Adrenal gland (tissue), 12 donors: ENCODE data around the gene STK24. TPM values are rescaled to one million over a fixed set of nuclear protein-coding genes. Genes with fewer than 3 reads are reported as not detected.

Experiments used
- DNase-seq, 7 donors: peaks; one replicate each; pipeline ENCODE4 v3.0.0-alpha.2; 2019 to 2020
- H3K27ac ChIP-seq, 5 donors: fragments of 200-600 bp; sonication (generic) in 4 of 5; 1 replicate in 3 of 5; 2 replicates in 2 of 5; pipeline versions ENCODE4 v1.5.1 to v1.8.0; 2016 to 2020; ENCODE audit warnings: mild to moderate bottlenecking in 1 of 5
- H3K27me3 ChIP-seq: fragments of 200-600 bp; 2 replicates; pipeline ENCODE4 v1.8.0; 2021
- H3K36me3 ChIP-seq, 2 donors: fragments of 200-600 bp; replicated peaks in 1 of 2; 1 replicate in 1 of 2; 2 replicates in 1 of 2; pipeline versions ENCODE4 v1.5.1 to v1.8.0; 2018 to 2022
- H3K4me1 ChIP-seq, 2 donors: fragments of 200-600 bp; replicated peaks in 1 of 2; 1 replicate in 1 of 2; 2 replicates in 1 of 2; pipeline versions ENCODE4 v1.5.1 to v1.8.0; 2018 to 2021
- H3K4me3 ChIP-seq, 4 donors: fragments of 200-600 bp; sonication (generic) in 3 of 4; one replicate each; pipeline ENCODE4 v1.5.1; 2016 to 2018
- H3K9me3 ChIP-seq, 3 donors: fragments of 200-600 bp; sonication (generic) in 1 of 3; replicated peaks in 1 of 3; 1 replicate in 2 of 3; 2 replicates in 1 of 3; pipeline versions ENCODE4 v1.5.1 to v1.8.0; 2016 to 2021
- CTCF ChIP-seq, 6 experiments: fragments of 450-650 bp in 4 of 6; fragments of 200-600 bp in 2 of 6; sonication (generic) in 1 of 6; IDR thresholded peaks; 1 replicate in 5 of 6; 2 replicates in 1 of 6; pipeline versions ENCODE4 v1.5.1 to v1.8.0; 2016 to 2021; ENCODE audit warnings: antibody characterized with exemption in 6 of 6, mild to moderate bottlenecking in 2 of 6, moderate library complexity in 1 of 6
- POLR2A ChIP-seq, 2 donors: fragments of 450-650 bp; IDR thresholded peaks; one replicate each; pipeline ENCODE4 v1.6.1; 2017; ENCODE audit warnings: antibody characterized with exemption in 2 of 2, mild to moderate bottlenecking in 2 of 2, moderate library complexity in 1 of 2
- WGBS, 4 donors: extraction: QIAGEN DNeasy Blood & Tissue Kit in 2 of 4; methylation state at CpG; one replicate each; pipeline versions ENCODE4 v1.1.5 to v1.1.7; 2013 to 2017; 5-methylcytosine and 5-hydroxymethylcytosine counted together
- intact Hi-C, 2 donors: fragments of 100-400 bp; cut with DNase I; formaldehyde crosslinking; loops; one replicate each; pipeline versions ENCODE4 v1.14.1 to v1.15.0; 2022 to 2023
- polyA plus RNA-seq, 3 donors: library from polyadenylated mRNA; stranded (reverse); fragments of 200-250 nt in 2 of 3; fragments of 350-450 nt in 1 of 3; fragmentation: Illumina TruSeq in 1 of 3; extraction: RNeasy Lipid Tissue Mini Kit (QIAGEN cat#74804) in 1 of 3; gene quantifications; one replicate each; pipeline ENCODE4 v1.2.3, GENCODE V29; 2013 to 2014
- total RNA-seq, 9 donors: library from RNA; depleted of rRNA in 4 of 9; stranded (reverse); fragments of >200 nt in 4 of 9; fragments of 120-200 nt in 1 of 9; fragmentation: NEBNext Ultra II Directional in 1 of 9; extraction: Animal tissue kit (Norgen Biotek cat#: 25700) in 1 of 9; gene quantifications; one replicate each; pipeline versions ENCODE4 v1.1.0 to v1.2.4, GENCODE V29; 2013 to 2023
- donor health status: healthy with polysubstance abuse.
- donor health status: Bipolar disorder and iron deficiency.
- donor health status: DM: yes; HTN: yes; CAD: no.
- donor health status: DM: no; HTN: no; CAD: no.
- donor health status: DM: no; HTN: no; CAD: no.
- donor health status: DM: yes; HTN: yes; CAD: no.

Gene STK24
- total and polyA plus RNA-seq, 12 donors = 17.7 to 72.2 (median 56.0) TPM

- DNase-seq = no peak
- Histone ChIP-seq H3K36me3 (peaks cover 0 to 23% of the 10 kb centered on the region in 2 donors), H3K4me1 (no peaks in the 10 kb centered on the region), H3K9me3 (no peaks in the 10 kb centered on the region), H3K4me3 (no peak overlapping the region), H3K27ac (no peak overlapping the region), H3K27me3 (no peaks in the 10 kb centered on the region)
- WGBS, 4 donors = 81 to 94% (median 93%) methylated on average over 4 to 25 of the region's 25 CpGs
- intact Hi-C loops = loop anchor here in 1 of 2 donors (10.0 kb wide), 1 partner anchor 404 kb away; no protein-coding TSS in a partner anchor
- TF ChIP-seq CTCF (IDR thresholded peaks at IDR 0.05) (no peak), POLR2A (IDR thresholded peaks at IDR 0.05) (no peak)
Measured at GRCh38 chr13:98440390-98441055, 136.4 kb downstream of the STK24 start.

- TF ChIP-seq POLR2A (IDR thresholded peaks at IDR 0.05) (no peak), CTCF (IDR thresholded peaks at IDR 0.05) (no peak)
- no peaks in the 10 kb centered on the region for H3K27me3 ChIP-seq
- no peak for DNase-seq
- intact Hi-C loops = loop anchor here in 1 of 2 donors (10.0 kb wide), 1 partner anchor 405 kb away; no protein-coding TSS in a partner anchor
- no peak overlapping the region for H3K27ac ChIP-seq
- peaks cover 0 to 23% of the 10 kb centered on the region in 2 donors for H3K36me3 ChIP-seq
- no peaks in the 10 kb centered on the region for H3K4me1 ChIP-seq
- H3K4me3 ChIP-seq = no peak overlapping the region
- no peaks in the 10 kb centered on the region for H3K9me3 ChIP-seq
- WGBS, 4 donors = 85 to 91% (median 88%) methylated on average over 9 to 16 of the region's 16 CpGs
Measured at GRCh38 chr13:98439896-98440295, 137.0 kb downstream of the STK24 start.

GRCh38 chr13:98439126-98439828 is 137.6 kb downstream of the STK24 start:
- Histone ChIP-seq H3K4me1 (no peaks in the 10 kb centered on the region), H3K27me3 (no peaks in the 10 kb centered on the region), H3K36me3 (peaks cover 0 to 23% of the 10 kb centered on the region in 2 donors), H3K4me3 (no peak overlapping the region), H3K27ac (no peak overlapping the region), H3K9me3 (no peaks in the 10 kb centered on the region)
- no peak for TF ChIP-seq POLR2A (IDR thresholded peaks at IDR 0.05)
- TF ChIP-seq CTCF (IDR thresholded peaks at IDR 0.05) = no peak
- WGBS, 4 donors = 91 to 96% (median 93%) methylated on average over 24 to 32 of the region's 32 CpGs
- DNase-seq = no peak
- intact Hi-C loops = no loop called here

GRCh38 chr13:98438246-98439125 is 138.4 kb downstream of the STK24 start:
- TF ChIP-seq POLR2A (IDR thresholded peaks at IDR 0.05) (no peak), CTCF (IDR thresholded peaks at IDR 0.05) (no peak)
- H3K4me1 ChIP-seq = no peaks in the 10 kb centered on the region
- H3K36me3 ChIP-seq = peaks cover 0 to 23% of the 10 kb centered on the region in 2 donors
- DNase-seq = no peak
- H3K4me3 ChIP-seq = no peak overlapping the region
- 88 to 95% (median 94%) methylated on average over 15 to 27 of the region's 27 CpGs for WGBS, 4 donors
- no peaks in the 10 kb centered on the region for H3K27me3 ChIP-seq
- intact Hi-C loops = no loop called here
- no peak overlapping the region for H3K27ac ChIP-seq
- H3K9me3 ChIP-seq = no peaks in the 10 kb centered on the region
